ENCODE data around the gene TAS2R42. TPM values are rescaled to one million over a fixed set of nuclear protein-coding genes. Genes with fewer than 3 reads are reported as not detected.

Gene TAS2R42, protein sequence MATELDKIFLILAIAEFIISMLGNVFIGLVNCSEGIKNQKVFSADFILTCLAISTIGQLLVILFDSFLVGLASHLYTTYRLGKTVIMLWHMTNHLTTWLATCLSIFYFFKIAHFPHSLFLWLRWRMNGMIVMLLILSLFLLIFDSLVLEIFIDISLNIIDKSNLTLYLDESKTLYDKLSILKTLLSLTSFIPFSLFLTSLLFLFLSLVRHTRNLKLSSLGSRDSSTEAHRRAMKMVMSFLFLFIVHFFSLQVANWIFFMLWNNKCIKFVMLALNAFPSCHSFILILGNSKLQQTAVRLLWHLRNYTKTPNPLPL
- total RNA-seq (2014; rRNA removed; shearing (Covaris generic)): not detected in 2 replicates
- not detected in 2 replicates for total RNA-seq (2022)
- not detected for Bru-seq, nascent RNA
- BruChase-seq, experiment 1, labeled RNA remaining after a 6-hour chase: not detected
- not detected for BruChase-seq, experiment 2, labeled RNA remaining after a 2-hour chase
- long read RNA-seq: 0 reads

- no peak within 1 kb of the TSS for H3K27ac ChIP-seq (ENCODE audit: low read depth, low read length, poor library complexity, severe bottlenecking)
- H3K9me2 ChIP-seq (ENCODE audit: insufficient read depth, low read length): no peaks in the 10 kb centered on the region
- intact Hi-C loops (cut with micrococcal nuclease; ENCODE audit: unreplicated experiment): no loop called here
- H3K79me2 ChIP-seq (ENCODE audit: insufficient read depth, low read depth, low read length): no peaks in the 10 kb centered on the region
- DNase-seq (ENCODE audit: low spot score): no peak
- ChIA-PET CTCF (ENCODE audit: unreplicated experiment) (no interaction called here), POLR2A (no interaction called here)
- no TSS peak for BruUV-seq (replicated peaks)
- no peak within 1 kb of the TSS for H2AFZ ChIP-seq (ENCODE audit: low read length)
- no peak within 1 kb of the TSS for H3K4me2 ChIP-seq (ENCODE audit: low read length)
- H3K9me3 ChIP-seq (ENCODE audit: low read length): no peaks in the 10 kb centered on the region
- no peaks in the 10 kb centered on the region for H3K36me3 ChIP-seq (ENCODE audit: insufficient read depth, low read length)
- TF ChIP-seq, protein P1, sequence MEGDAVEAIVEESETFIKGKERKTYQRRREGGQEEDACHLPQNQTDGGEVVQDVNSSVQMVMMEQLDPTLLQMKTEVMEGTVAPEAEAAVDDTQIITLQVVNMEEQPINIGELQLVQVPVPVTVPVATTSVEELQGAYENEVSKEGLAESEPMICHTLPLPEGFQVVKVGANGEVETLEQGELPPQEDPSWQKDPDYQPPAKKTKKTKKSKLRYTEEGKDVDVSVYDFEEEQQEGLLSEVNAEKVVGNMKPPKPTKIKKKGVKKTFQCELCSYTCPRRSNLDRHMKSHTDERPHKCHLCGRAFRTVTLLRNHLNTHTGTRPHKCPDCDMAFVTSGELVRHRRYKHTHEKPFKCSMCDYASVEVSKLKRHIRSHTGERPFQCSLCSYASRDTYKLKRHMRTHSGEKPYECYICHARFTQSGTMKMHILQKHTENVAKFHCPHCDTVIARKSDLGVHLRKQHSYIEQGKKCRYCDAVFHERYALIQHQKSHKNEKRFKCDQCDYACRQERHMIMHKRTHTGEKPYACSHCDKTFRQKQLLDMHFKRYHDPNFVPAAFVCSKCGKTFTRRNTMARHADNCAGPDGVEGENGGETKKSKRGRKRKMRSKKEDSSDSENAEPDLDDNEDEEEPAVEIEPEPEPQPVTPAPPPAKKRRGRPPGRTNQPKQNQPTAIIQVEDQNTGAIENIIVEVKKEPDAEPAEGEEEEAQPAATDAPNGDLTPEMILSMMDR (conservative IDR thresholded peaks at IDR 0.05; ENCODE audit: low read length): no peak
- no peak for TF ChIP-seq EZH2phosphoT487 (IDR thresholded peaks at IDR 0.05; ENCODE audit: borderline replicate concordance, low read depth, low read length)
- no peak within 1 kb of the TSS for H3K4me3 ChIP-seq (ENCODE audit: low read depth, low read length, poor library complexity, severe bottlenecking)
- H3K4me1 ChIP-seq (ENCODE audit: insufficient read depth, low read length, poor library complexity, severe bottlenecking): no peaks in the 10 kb centered on the region
- no peaks in the 10 kb centered on the region for H4K20me1 ChIP-seq (ENCODE audit: insufficient read depth, low read length)
Observed at GRCh38 chr12:11186837-11187236, at the start of gene TAS2R42. TSS of gene TAS2R42 (minus strand) at chr12:11186937. CDS start at chr12:11186937, 0 bp downstream.

DNA sequence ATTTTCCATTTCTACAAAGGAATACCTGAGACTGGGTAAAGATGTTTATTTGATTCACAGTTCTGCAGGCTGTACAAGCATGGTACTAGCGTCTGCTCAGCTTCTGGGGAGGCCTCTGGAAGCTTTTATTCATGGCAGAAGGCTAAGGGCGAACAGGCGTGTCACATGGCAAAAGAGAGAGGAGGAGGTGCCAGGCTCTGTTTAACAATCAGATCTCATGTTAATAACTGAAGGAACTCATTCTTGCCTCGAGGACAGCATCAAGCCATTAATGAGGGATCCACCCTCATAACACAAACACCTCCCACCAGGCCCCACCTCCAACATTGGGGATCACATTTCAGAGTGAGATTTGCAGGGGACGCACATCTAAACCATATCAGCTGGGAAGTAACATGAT, 46.8 kb upstream of the TAS2R42 start:
- H2AFZ ChIP-seq (ENCODE audit: low read length): no peak overlapping the region
- H3K4me1 ChIP-seq (ENCODE audit: insufficient read depth, low read length, poor library complexity, severe bottlenecking): no peaks in the 10 kb centered on the region
- H3K79me2 ChIP-seq (ENCODE audit: insufficient read depth, low read depth, low read length): no peaks in the 10 kb centered on the region
- intact Hi-C loops (cut with micrococcal nuclease; ENCODE audit: unreplicated experiment): no loop called here
- BruUV-seq (replicated peaks): no TSS peak
- TF ChIP-seq, protein P1 (conservative IDR thresholded peaks at IDR 0.05; ENCODE audit: low read length): no peak
- no peak for TF ChIP-seq EZH2phosphoT487 (IDR thresholded peaks at IDR 0.05; ENCODE audit: borderline replicate concordance, low read depth, low read length)
- DNase-seq (ENCODE audit: low spot score): no peak
- POLR2A ChIA-PET: no interaction called here
- no peaks in the 10 kb centered on the region; the same call in 1 of the 2 replicates for H3K9me2 ChIP-seq (ENCODE audit: insufficient read depth, low read length)
- H3K36me3 ChIP-seq (ENCODE audit: insufficient read depth, low read length): no peaks in the 10 kb centered on the region
- H4K20me1 ChIP-seq (ENCODE audit: insufficient read depth, low read length): no peaks in the 10 kb centered on the region
- no peak overlapping the region for H3K27ac ChIP-seq (ENCODE audit: low read depth, low read length, poor library complexity, severe bottlenecking)
- no peak overlapping the region for H3K4me2 ChIP-seq (ENCODE audit: low read length)
- H3K9me3 ChIP-seq (ENCODE audit: low read length): no peaks in the 10 kb centered on the region
- H3K4me3 ChIP-seq (ENCODE audit: low read depth, low read length, poor library complexity, severe bottlenecking): no peak overlapping the region
- CTCF ChIA-PET (ENCODE audit: unreplicated experiment): no interaction called here

All from OCI-LY7 (cell line).